ENCODE results near the gene CCDC150. TPM values are rescaled to one million over a fixed set of nuclear protein-coding genes. Genes with fewer than 3 reads are reported as not detected.
A peak's percentile ranks its signal among the peaks of the same experiment; 100 is the strongest.

Gene CCDC150
- total RNA-seq, 1 donor from 2014 or later = 3.1 TPM

DNA sequence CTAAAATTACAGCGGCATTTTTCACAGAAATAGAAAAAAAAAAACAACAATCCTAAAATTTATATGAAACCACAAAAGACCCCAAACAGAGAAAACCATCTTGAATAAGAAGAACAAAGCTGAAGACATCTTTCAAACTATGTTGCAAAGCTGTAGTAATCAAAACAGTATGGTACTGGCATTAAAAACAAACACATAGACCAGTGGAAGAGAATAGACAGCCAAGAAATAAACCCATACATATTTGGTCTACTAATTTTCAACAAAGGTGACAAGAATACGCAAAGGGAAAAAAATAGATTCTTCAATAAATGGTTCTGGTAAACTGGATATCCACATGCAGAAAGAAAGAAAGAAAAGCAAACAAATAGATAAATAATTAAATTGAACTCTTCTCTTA lies 9.0 kb upstream of the CCDC150 start:
- Mint-ChIP-seq H3K27ac (ENCODE audit: unreplicated experiment) (no peak overlapping the region), H3K27me3 (ENCODE audit: low read depth) (no peaks in the 10 kb centered on the region)
- TF ChIP-seq, protein P1, sequence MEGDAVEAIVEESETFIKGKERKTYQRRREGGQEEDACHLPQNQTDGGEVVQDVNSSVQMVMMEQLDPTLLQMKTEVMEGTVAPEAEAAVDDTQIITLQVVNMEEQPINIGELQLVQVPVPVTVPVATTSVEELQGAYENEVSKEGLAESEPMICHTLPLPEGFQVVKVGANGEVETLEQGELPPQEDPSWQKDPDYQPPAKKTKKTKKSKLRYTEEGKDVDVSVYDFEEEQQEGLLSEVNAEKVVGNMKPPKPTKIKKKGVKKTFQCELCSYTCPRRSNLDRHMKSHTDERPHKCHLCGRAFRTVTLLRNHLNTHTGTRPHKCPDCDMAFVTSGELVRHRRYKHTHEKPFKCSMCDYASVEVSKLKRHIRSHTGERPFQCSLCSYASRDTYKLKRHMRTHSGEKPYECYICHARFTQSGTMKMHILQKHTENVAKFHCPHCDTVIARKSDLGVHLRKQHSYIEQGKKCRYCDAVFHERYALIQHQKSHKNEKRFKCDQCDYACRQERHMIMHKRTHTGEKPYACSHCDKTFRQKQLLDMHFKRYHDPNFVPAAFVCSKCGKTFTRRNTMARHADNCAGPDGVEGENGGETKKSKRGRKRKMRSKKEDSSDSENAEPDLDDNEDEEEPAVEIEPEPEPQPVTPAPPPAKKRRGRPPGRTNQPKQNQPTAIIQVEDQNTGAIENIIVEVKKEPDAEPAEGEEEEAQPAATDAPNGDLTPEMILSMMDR (IDR thresholded peaks at IDR 0.05) = no peak

DNA sequence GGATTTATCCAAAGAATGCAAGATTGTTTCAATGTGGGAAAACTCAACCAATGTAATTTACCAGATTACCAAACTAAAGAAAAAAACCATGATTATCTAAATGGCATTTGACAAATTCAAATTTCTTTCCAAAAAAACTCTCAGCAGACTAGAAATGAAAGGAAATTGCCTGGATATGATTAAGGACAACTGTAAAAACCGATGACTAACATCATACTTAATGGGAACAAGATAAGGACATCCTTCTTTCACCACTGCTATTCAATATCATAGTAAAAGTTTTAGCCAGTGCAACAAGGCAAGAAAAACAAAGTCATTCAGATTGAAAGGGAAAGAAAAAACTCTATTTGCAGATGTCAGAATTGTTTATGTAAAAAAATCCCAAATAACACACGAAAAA lies 4.4 kb upstream of the CCDC150 start:
- TF ChIP-seq, protein P1 (IDR thresholded peaks at IDR 0.05) = no peak
- H3K27ac Mint-ChIP-seq (ENCODE audit: unreplicated experiment) = no peak overlapping the region
- H3K4me3 Mint-ChIP-seq (ENCODE audit: unreplicated experiment) = no peak overlapping the region
- DNase-seq (ENCODE audit: low spot score) = no peak
- H3K9me3 Mint-ChIP-seq (ENCODE audit: low read depth) = peaks cover 19% of the 10 kb centered on the region
- H3K27me3 Mint-ChIP-seq (ENCODE audit: low read depth) = no peaks in the 10 kb centered on the region
- H3K4me1 Mint-ChIP-seq (ENCODE audit: low read depth) = peaks cover 11% of the 10 kb centered on the region
- H3K36me3 Mint-ChIP-seq (ENCODE audit: low read depth) = peaks cover 5% of the 10 kb centered on the region

More for the DNA sequence above, 9.0 kb upstream of the CCDC150 start:
- H3K4me1 Mint-ChIP-seq (ENCODE audit: low read depth) = peaks cover 8% of the 10 kb centered on the region
- DNase-seq (ENCODE audit: low spot score) = no peak
- H3K36me3 Mint-ChIP-seq (ENCODE audit: low read depth) = peaks cover 5% of the 10 kb centered on the region
- no peak overlapping the region for H3K4me3 Mint-ChIP-seq (ENCODE audit: unreplicated experiment)
- peaks cover 19% of the 10 kb centered on the region for H3K9me3 Mint-ChIP-seq (ENCODE audit: low read depth)

- H3K27me3 Mint-ChIP-seq (ENCODE audit: low read depth) = no peaks in the 10 kb centered on the region
- TF ChIP-seq, protein P1 (IDR thresholded peaks at IDR 0.05) = no peak
- H3K9me3 Mint-ChIP-seq (ENCODE audit: low read depth) = peaks cover 3% of the 10 kb centered on the region
- DNase-seq (ENCODE audit: low spot score) = no peak
- peak overlapping the region; percentile 90 for H3K4me3 Mint-ChIP-seq (ENCODE audit: unreplicated experiment)
- peaks cover 19% of the 10 kb centered on the region for H3K4me1 Mint-ChIP-seq (ENCODE audit: low read depth)
- H3K27ac Mint-ChIP-seq (ENCODE audit: unreplicated experiment) = no peak overlapping the region
- no peaks in the 10 kb centered on the region for H3K36me3 Mint-ChIP-seq (ENCODE audit: low read depth)
Observed at GRCh38 chr2:196638765-196639164, 750 bp upstream of the CCDC150 start.

DNA sequence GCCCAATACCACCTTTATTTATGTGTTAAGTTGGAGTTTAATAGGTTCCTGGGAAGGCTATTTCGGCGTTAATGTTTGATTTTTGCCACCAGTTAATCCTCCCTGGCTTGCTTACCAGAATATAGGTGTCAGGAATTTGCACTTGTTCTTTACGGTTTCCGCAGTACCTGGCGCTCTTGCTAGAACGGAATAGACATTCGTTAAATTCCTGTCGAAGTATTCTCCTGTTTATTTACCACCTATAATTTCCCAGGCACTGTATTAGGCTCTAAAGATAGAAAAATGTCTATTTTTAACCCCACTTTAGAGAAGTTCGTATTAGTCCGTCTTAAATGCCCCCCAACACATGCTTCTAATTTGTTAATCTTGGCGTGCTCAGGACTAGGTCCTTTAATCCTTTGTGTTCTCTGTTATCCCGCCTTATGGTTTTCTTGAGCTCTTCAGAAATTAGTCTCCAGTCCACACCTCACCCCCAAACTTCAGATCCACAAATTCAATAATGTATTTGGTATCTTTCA lies 575 bp downstream of the CCDC150 start:
- no peaks in the 10 kb centered on the region for H3K27me3 Mint-ChIP-seq (ENCODE audit: low read depth)
- TF ChIP-seq, protein P1 (IDR thresholded peaks at IDR 0.05) = peak; percentile 18
- H3K27ac Mint-ChIP-seq (ENCODE audit: unreplicated experiment) = peak overlapping the region; percentile 90
- peaks cover 3% of the 10 kb centered on the region for H3K9me3 Mint-ChIP-seq (ENCODE audit: low read depth)
- no peaks in the 10 kb centered on the region for H3K36me3 Mint-ChIP-seq (ENCODE audit: low read depth)
- H3K4me1 Mint-ChIP-seq (ENCODE audit: low read depth) = peaks cover 19% of the 10 kb centered on the region
- H3K4me3 Mint-ChIP-seq (ENCODE audit: unreplicated experiment) = peak overlapping the region; percentile 90
- DNase-seq (ENCODE audit: low spot score) = no peak

GRCh38 chr2:196649202-196649601 lies 9.7 kb downstream of the CCDC150 start:
- H3K27ac Mint-ChIP-seq (ENCODE audit: unreplicated experiment) = no peak overlapping the region
- no peaks in the 10 kb centered on the region for H3K27me3 Mint-ChIP-seq (ENCODE audit: low read depth)
- no peak for DNase-seq (ENCODE audit: low spot score)
- TF ChIP-seq, protein P1 (IDR thresholded peaks at IDR 0.05) = no peak
- peaks cover 50% of the 10 kb centered on the region for H3K9me3 Mint-ChIP-seq (ENCODE audit: low read depth)
- H3K4me3 Mint-ChIP-seq (ENCODE audit: unreplicated experiment) = no peak overlapping the region
- H3K36me3 Mint-ChIP-seq (ENCODE audit: low read depth) = peaks cover 34% of the 10 kb centered on the region
- no peaks in the 10 kb centered on the region for H3K4me1 Mint-ChIP-seq (ENCODE audit: low read depth)

Measured in chondrocyte (in vitro differentiated cells).